GM18858 (cell line): ENCODE measurements around the gene CTNNA2.

Experiments
- ATAC-seq: cut with Tn5 transposase; IDR thresholded peaks from one replicate; pipeline ENCODE4 v1.9.1; 2021; ENCODE audit not compliant: unreplicated experiment

CTNNA2 gene

GRCh38 chr2:79702905-79703304 lies 190.1 kb downstream of the CTNNA2 start:
- no peak for ATAC-seq

- no peak for ATAC-seq
These were observed 198.2 kb downstream of the CTNNA2 start for GRCh38 chr2:79711098-79711497.

GRCh38 chr2:79713131-79713785 lies 200.4 kb downstream of the CTNNA2 start:
- ATAC-seq: no peak

- no peak for ATAC-seq
These were observed 201.4 kb downstream of the CTNNA2 start for GRCh38 chr2:79714283-79714682.

GRCh38 chr2:79715338-79715737 lies 202.5 kb downstream of the CTNNA2 start:
- ATAC-seq: no peak

GRCh38 chr2:79716266-79716665 lies 203.4 kb downstream of the CTNNA2 start:
- ATAC-seq: no peak

- no peak for ATAC-seq
These were observed 204.6 kb downstream of the CTNNA2 start for GRCh38 chr2:79717364-79718007.

GRCh38 chr2:79721061-79721460 lies 208.2 kb downstream of the CTNNA2 start:
- ATAC-seq: no peak

- no peak for ATAC-seq
These were observed 209.1 kb downstream of the CTNNA2 start for GRCh38 chr2:79721966-79722365.

GRCh38 chr2:79723830-79724229 lies 211.0 kb downstream of the CTNNA2 start:
- ATAC-seq: no peak

- no peak for ATAC-seq
These were observed 216.7 kb downstream of the CTNNA2 start for GRCh38 chr2:79729532-79729931.

GRCh38 chr2:79734518-79734917 lies 221.7 kb downstream of the CTNNA2 start:
- no peak for ATAC-seq

GRCh38 chr2:79740879-79741443 lies 228.1 kb downstream of the CTNNA2 start:
- ATAC-seq: no peak

GRCh38 chr2:79750321-79750720 lies 237.5 kb downstream of the CTNNA2 start:
- ATAC-seq: no peak

GRCh38 chr2:79757526-79757925 lies 244.7 kb downstream of the CTNNA2 start:
- no peak for ATAC-seq

- ATAC-seq: no peak
These were observed 245.2 kb downstream of the CTNNA2 start for GRCh38 chr2:79758042-79758441.

- no peak for ATAC-seq
These were observed 246.0 kb downstream of the CTNNA2 start for GRCh38 chr2:79758749-79759282.

- ATAC-seq: no peak
These were observed 258.1 kb downstream of the CTNNA2 start for GRCh38 chr2:79770926-79771325.

GRCh38 chr2:79771493-79771892 lies 258.6 kb downstream of the CTNNA2 start:
- ATAC-seq: no peak

GRCh38 chr2:79774016-79774415 lies 261.2 kb downstream of the CTNNA2 start:
- ATAC-seq: no peak

GRCh38 chr2:79776461-79776860 lies 263.6 kb downstream of the CTNNA2 start:
- no peak for ATAC-seq

GRCh38 chr2:79780781-79781180 lies 267.9 kb downstream of the CTNNA2 start:
- no peak for ATAC-seq
